H9 (cell line): ENCODE measurements around the gene ITGB7. TPM values are rescaled to one million over a fixed set of nuclear protein-coding genes. Genes with fewer than 3 reads are reported as not detected.

Experiments used
- DNase-seq: peaks from one replicate; pipeline ENCODE4 v3.0.0-alpha.2; 2017
- H2AFZ ChIP-seq: one replicate; pipeline ENCODE4 v1.6.1; 2013; ENCODE audit warnings: mild to moderate bottlenecking, low read length, control low read depth, moderate library complexity
- H2AK5ac ChIP-seq: 2 replicates; pipeline ENCODE4 v1.6.1; 2013; ENCODE audit warnings: low read length, control low read depth, mixed read lengths; ENCODE audit not compliant: insufficient read length
- H2BK120ac ChIP-seq: one replicate; pipeline ENCODE4 v1.6.1; 2013; ENCODE audit warnings: low read depth, mild to moderate bottlenecking, low read length, control low read depth, inconsistent platforms; ENCODE audit not compliant: poor library complexity, severe bottlenecking
- H2BK12ac ChIP-seq: 2 replicates; pipeline ENCODE4 v1.6.1; 2013; ENCODE audit warnings: low read length, control low read depth, mixed read lengths, low read depth; ENCODE audit not compliant: insufficient read length
- H2BK15ac ChIP-seq: 2 replicates; pipeline ENCODE4 v1.6.1; 2013; ENCODE audit warnings: low read depth, low read length, control low read depth
- H2BK20ac ChIP-seq: one replicate; pipeline ENCODE4 v1.6.1; 2013; ENCODE audit warnings: low read depth, mild to moderate bottlenecking, low read length, control low read depth, inconsistent platforms; ENCODE audit not compliant: poor library complexity, severe bottlenecking
- H2BK5ac ChIP-seq: 2 replicates; pipeline ENCODE4 v1.6.1; 2013; ENCODE audit warnings: low read length, control low read depth, mixed read lengths; ENCODE audit not compliant: insufficient read length
- H3K14ac ChIP-seq: 2 replicates; pipeline ENCODE4 v1.6.1; 2013; ENCODE audit warnings: low read length, control low read depth; ENCODE audit not compliant: insufficient read depth
- H3K18ac ChIP-seq: 2 replicates; pipeline ENCODE4 v1.6.1; 2013; ENCODE audit warnings: low read depth, mild to moderate bottlenecking, mixed read lengths, low read length, control low read depth; ENCODE audit not compliant: insufficient read length
- H3K23ac ChIP-seq: 2 replicates; pipeline ENCODE4 v1.6.1; 2013; ENCODE audit warnings: low read length, control low read depth, mixed read lengths, low read depth; ENCODE audit not compliant: insufficient read length
- H3K23me2 ChIP-seq: 2 replicates; pipeline ENCODE4 v1.6.1; 2013; ENCODE audit warnings: low read depth, mild to moderate bottlenecking, mixed read lengths, low read length, control low read depth; ENCODE audit not compliant: insufficient read length, poor library complexity, severe bottlenecking
- H3K27ac ChIP-seq: 2 replicates; pipeline ENCODE4 v1.5.1; 2013; ENCODE audit warnings: low read length, control low read depth, mixed read lengths, low read depth; ENCODE audit not compliant: insufficient read length
- H3K27me3 ChIP-seq: 2 replicates; pipeline ENCODE4 v1.6.1; 2013; ENCODE audit warnings: low read length, control low read depth, inconsistent platforms; ENCODE audit not compliant: insufficient read depth
- H3K4ac ChIP-seq: 2 replicates; pipeline ENCODE4 v1.6.1; 2013; ENCODE audit warnings: low read depth, mild to moderate bottlenecking, control low read depth, inconsistent platforms, low read length, moderate library complexity
- H3K4me1 ChIP-seq: 2 replicates; pipeline ENCODE4 v1.6.1; 2013; ENCODE audit warnings: low read length, control low read depth, inconsistent platforms; ENCODE audit not compliant: insufficient read depth
- H3K4me2 ChIP-seq: 2 replicates; pipeline ENCODE4 v1.6.1; 2013; ENCODE audit warnings: low read length, control low read depth, mixed read lengths; ENCODE audit not compliant: insufficient read length, insufficient read depth
- H3K56ac ChIP-seq: 2 replicates; pipeline ENCODE4 v1.6.1; 2013; ENCODE audit warnings: low read depth, mild to moderate bottlenecking, mixed read lengths, low read length, control low read depth; ENCODE audit not compliant: insufficient read length
- H3K79me1 ChIP-seq: 2 replicates; pipeline ENCODE4 v1.6.1; 2013; ENCODE audit warnings: low read depth, mild to moderate bottlenecking, moderate library complexity, low read length, control low read depth, inconsistent platforms; ENCODE audit not compliant: insufficient read depth, poor library complexity, severe bottlenecking
- H3K79me2 ChIP-seq: 2 replicates; pipeline ENCODE4 v1.6.1; 2013; ENCODE audit warnings: low read length, control low read depth, inconsistent platforms; ENCODE audit not compliant: insufficient read depth
- H3K9ac ChIP-seq: 2 replicates; pipeline ENCODE4 v1.6.1; 2013; ENCODE audit warnings: low read length, control low read depth, mixed read lengths; ENCODE audit not compliant: insufficient read length; ENCODE audit errors: extremely low read depth
- H3K9me3 ChIP-seq: one replicate; pipeline ENCODE4 v1.6.1; 2013; ENCODE audit warnings: low read depth, low read length, inconsistent platforms; ENCODE audit not compliant: control insufficient read depth
- H3T11ph ChIP-seq: one replicate; pipeline ENCODE4 v1.6.1; 2013; ENCODE audit warnings: mild to moderate bottlenecking, low read length, control low read depth, inconsistent platforms
- H4K20me1 ChIP-seq: one replicate; pipeline ENCODE4 v1.6.1; 2013; ENCODE audit not compliant: control insufficient read depth, insufficient read length, insufficient read depth
- H4K5ac ChIP-seq: 2 replicates; pipeline ENCODE4 v1.6.1; 2013; ENCODE audit warnings: low read depth, mild to moderate bottlenecking, mixed read lengths, low read length, control low read depth; ENCODE audit not compliant: insufficient read length
- H4K8ac ChIP-seq: replicated peaks from 2 replicates; pipeline ENCODE4 v1.6.1; 2013; ENCODE audit warnings: low read length, control low read depth, mixed read lengths, low read depth; ENCODE audit not compliant: insufficient read length
- H4K91ac ChIP-seq: 2 replicates; pipeline ENCODE4 v1.6.1; 2013; ENCODE audit warnings: low read depth, mild to moderate bottlenecking, moderate library complexity, mixed read lengths, low read length, control low read depth; ENCODE audit not compliant: insufficient read length
- H3K27ac Mint-ChIP-seq, 3 experiments: 2 replicates in 2 of 3; 3 replicates in 1 of 3; pipeline ENCODE4 v1.8.0; 2020 to 2021; ENCODE audit warnings: mixed read lengths in 3 of 3, mild to moderate bottlenecking in 1 of 3, moderate library complexity in 1 of 3
- H3K27me3 Mint-ChIP-seq: 2 replicates; pipeline ENCODE4 v1.8.0; 2021; ENCODE audit warnings: low read depth, mild to moderate bottlenecking, moderate library complexity, mixed read lengths
- H3K36me3 Mint-ChIP-seq, 3 experiments: 2 replicates in 2 of 3; 3 replicates in 1 of 3; pipeline ENCODE4 v1.8.0; 2020 to 2021; ENCODE audit warnings: low read depth in 3 of 3, mixed read lengths in 3 of 3; ENCODE audit not compliant: insufficient read depth in 1 of 3
- H3K4me1 Mint-ChIP-seq, 2 experiments: 2 replicates each; pipeline ENCODE4 v1.8.0; 2020; ENCODE audit warnings: mixed read lengths in 2 of 2
- H3K4me3 Mint-ChIP-seq, 2 experiments: 2 replicates in 1 of 2; 3 replicates in 1 of 2; pipeline ENCODE4 v1.8.0; 2020 to 2021; ENCODE audit warnings: mild to moderate bottlenecking in 2 of 2, mixed read lengths in 2 of 2, moderate library complexity in 1 of 2
- H3K9me3 Mint-ChIP-seq, 2 experiments: 2 replicates in 1 of 2; 3 replicates in 1 of 2; pipeline ENCODE4 v1.8.0; 2020; ENCODE audit warnings: mild to moderate bottlenecking in 2 of 2, mixed read lengths in 2 of 2, moderate library complexity in 1 of 2
- CTCF ChIP-seq: fragments of 200-600 bp; sonication (generic); conservative IDR thresholded peaks from 3 replicates; pipeline ENCODE4 v1.8.0; 2021; ENCODE audit warnings: antibody characterized with exemption, mild to moderate bottlenecking
- WGBS: extraction: QIAGEN DNeasy Blood & Tissue Kit; methylation state at CpG from one replicate; pipeline ENCODE4 v1.1.7; 2013; ENCODE audit warnings: missing lambda C conversion rate, low lambda C conversion rate, mixed read lengths; ENCODE audit not compliant: insufficient read length; ENCODE audit errors: extremely low coverage; 5-methylcytosine and 5-hydroxymethylcytosine counted together
- total RNA-seq: library from RNA; stranded (reverse); gene quantifications from 2 replicates; pipeline ENCODE4 v1.2.1, GENCODE V29; 2021

ITGB7 gene
- total RNA-seq, 1 experiment from 2014 or later: 0.39 TPM

DNA sequence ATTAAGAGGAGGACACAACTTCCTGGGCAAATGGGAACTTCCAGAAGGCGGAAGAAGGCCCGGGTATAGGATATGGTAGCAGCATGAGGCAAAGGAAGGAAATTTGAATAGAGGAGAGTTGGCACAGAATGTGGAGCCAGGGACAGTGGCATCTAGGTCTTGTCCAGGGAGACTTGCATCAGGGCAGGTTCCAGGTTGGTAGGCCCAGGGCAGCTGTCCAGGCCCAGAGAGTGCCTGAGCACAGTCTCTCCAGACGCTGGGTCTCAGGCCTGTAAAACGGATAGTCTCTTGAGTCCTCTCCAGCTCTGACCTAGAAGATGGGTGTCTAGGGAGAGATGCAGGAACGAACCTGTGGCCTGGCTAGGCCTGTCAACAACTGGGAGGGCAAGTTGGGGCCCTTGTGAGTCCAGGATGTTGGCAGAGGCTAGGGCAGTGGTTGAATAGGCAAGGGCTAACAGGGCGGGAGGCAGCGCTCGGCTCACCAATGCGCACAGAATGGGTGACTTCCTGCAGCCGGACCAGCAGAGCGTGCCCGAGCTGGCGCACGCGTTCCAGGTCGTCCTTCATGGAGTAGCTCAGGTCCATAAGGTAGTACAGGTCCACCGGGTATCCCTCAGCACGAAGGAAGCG lies 9.9 kb downstream of the ITGB7 start:
- Histone ChIP-seq H4K5ac (no peak overlapping the region), H3K4me2 (no peak overlapping the region), H3T11ph (no peak overlapping the region), H2BK120ac (no peak overlapping the region), H2AK5ac (no peak overlapping the region), H2BK20ac (no peak overlapping the region), H3K23ac (no peak overlapping the region), H4K20me1 (no peaks in the 10 kb centered on the region), H3K18ac (no peak overlapping the region), H4K91ac (no peak overlapping the region), H4K8ac (no peak overlapping the region), H3K27ac (no peak overlapping the region), H2AFZ (no peak overlapping the region), H2BK5ac (no peak overlapping the region), H3K27me3 (peaks cover 18% of the 10 kb centered on the region; the same call in 1 of the 2 replicates), H2BK12ac (no peak overlapping the region), H2BK15ac (no peak overlapping the region), H3K4me1 (no peaks in the 10 kb centered on the region), H3K56ac (no peak overlapping the region), H3K79me1 (no peaks in the 10 kb centered on the region), H3K9me3 (no peaks in the 10 kb centered on the region), H3K79me2 (no peaks in the 10 kb centered on the region), H3K9ac (no peak overlapping the region), H3K23me2 (no peaks in the 10 kb centered on the region), H3K14ac (no peak overlapping the region), H3K4ac (no peak overlapping the region)
- H3K9me3 Mint-ChIP-seq: 0 out of 5 replicates have a peak, but pooled peaks cover 0 to 2% of the 10 kb centered on the region in 2 experiments
- H3K4me1 Mint-ChIP-seq: 0 out of 4 replicates have a peak, but pooled peaks cover 0 to 3% of the 10 kb centered on the region in 2 experiments
- H3K4me3 Mint-ChIP-seq: no peak overlapping the region
- DNase-seq: no peak
- H3K36me3 Mint-ChIP-seq: no peaks in the 10 kb centered on the region
- no CpG with 5 or more reads among the region's 19 CpGs for WGBS
- H3K27ac Mint-ChIP-seq: no peak overlapping the region
- no peak for TF ChIP-seq CTCF
- peaks cover 96% of the 10 kb centered on the region for H3K27me3 Mint-ChIP-seq
